HG02885 (cell line): ENCODE results near the gene MGRN1.

Experiments
- ATAC-seq: cut with Tn5 transposase; IDR thresholded peaks from one replicate; pipeline ENCODE4 v1.9.1; 2021; ENCODE audit warnings: mild to moderate bottlenecking; ENCODE audit not compliant: unreplicated experiment, poor library complexity

The MGRN1 gene

GRCh38 chr16:4667203-4667963 lies 42.8 kb downstream of the MGRN1 start:
- ATAC-seq = no peak

GRCh38 chr16:4668313-4668960 lies 43.8 kb downstream of the MGRN1 start:
- no peak for ATAC-seq

GRCh38 chr16:4673387-4674046 lies 48.9 kb downstream of the MGRN1 start:
- no peak for ATAC-seq

GRCh38 chr16:4674926-4675530 lies 50.4 kb downstream of the MGRN1 start:
- no peak for ATAC-seq

- ATAC-seq = no peak
Measured at GRCh38 chr16:4675864-4676786, 51.5 kb downstream of the MGRN1 start.

- no peak for ATAC-seq
Measured at GRCh38 chr16:4676831-4677230, 52.2 kb downstream of the MGRN1 start.

GRCh38 chr16:4677390-4677789 lies 52.8 kb downstream of the MGRN1 start:
- ATAC-seq = no peak

GRCh38 chr16:4677994-4678393 lies 53.4 kb downstream of the MGRN1 start:
- no peak for ATAC-seq

GRCh38 chr16:4678596-4678995 lies 54.0 kb downstream of the MGRN1 start:
- ATAC-seq = no peak

- no peak for ATAC-seq
Measured at GRCh38 chr16:4679156-4679849, 54.7 kb downstream of the MGRN1 start.

GRCh38 chr16:4679850-4680636 lies 55.4 kb downstream of the MGRN1 start:
- no peak for ATAC-seq

GRCh38 chr16:4680673-4681470 lies 56.2 kb downstream of the MGRN1 start:
- no peak for ATAC-seq

GRCh38 chr16:4681471-4682083 lies 57.0 kb downstream of the MGRN1 start:
- ATAC-seq = no peak

- ATAC-seq = no peak
Measured at GRCh38 chr16:4682084-4682591, 57.5 kb downstream of the MGRN1 start.

- ATAC-seq = no peak
Measured at GRCh38 chr16:4682616-4683254, 58.1 kb downstream of the MGRN1 start.

- ATAC-seq = no peak
Measured at GRCh38 chr16:4683255-4684057, 58.8 kb downstream of the MGRN1 start.
